IMR-90 (cell line): ENCODE results near the gene THADA. TPM values are rescaled to one million over a fixed set of nuclear protein-coding genes. Genes with fewer than 3 reads are reported as not detected.

Experiments
- ATAC-seq: fragments of 200-7000 bp; cut with Tn5 transposase; 2 replicates; pipeline ENCODE4 v1.9.1; 2020; ENCODE audit warnings: low read depth, mild to moderate bottlenecking, moderate library complexity
- BruUV-seq: library from RNA; stranded (reverse); fragments of 400-500 nt; replicated peaks from 2 replicates; lab custom pipeline; 2021; lab: Mats Ljungman, UMichigan
- CTCF ChIA-PET: fragments of 300-600 bp; formaldehyde crosslinking; extraction: SDS; loops from one replicate; lab custom pipeline; 2021; ENCODE audit warnings: antibody characterized with exemption; lab: Yijun Ruan, JAX
- POLR2A ChIA-PET: fragments of 300-600 bp; sonication (Branson Sonifier 250); formaldehyde crosslinking; loops from one replicate; lab custom pipeline; 2022; ENCODE audit warnings: antibody characterized with exemption; ENCODE audit not compliant: unreplicated experiment; lab: Charles Lee
- DNase-seq: peaks from one replicate; pipeline ENCODE4 v3.0.0; 2013
- H2AFZ ChIP-seq: replicated peaks from 2 replicates; pipeline ENCODE3; 2013; ENCODE audit warnings: low read length, mild to moderate bottlenecking; ENCODE audit not compliant: poor library complexity
- H2AK5ac ChIP-seq: 2 replicates; pipeline ENCODE4 v1.6.1; 2013; ENCODE audit warnings: low read depth, low read length, inconsistent platforms
- H2AK9ac ChIP-seq: replicated peaks from 2 replicates; pipeline ENCODE3; 2013; ENCODE audit warnings: mild to moderate bottlenecking, low read depth, low read length, moderate library complexity; ENCODE audit not compliant: poor library complexity
- H2BK120ac ChIP-seq: 2 replicates; pipeline ENCODE4 v1.6.1; 2013; ENCODE audit warnings: low read depth, low read length, inconsistent platforms
- H2BK15ac ChIP-seq: 3 replicates; pipeline ENCODE4 v1.6.1; 2013; ENCODE audit warnings: low read depth, low read length, inconsistent platforms
- H2BK20ac ChIP-seq: 2 replicates; pipeline ENCODE4 v1.6.1; 2013; ENCODE audit warnings: low read depth, mild to moderate bottlenecking, inconsistent platforms, low read length, moderate library complexity
- H2BK5ac ChIP-seq: 2 replicates; pipeline ENCODE4 v1.6.1; 2013; ENCODE audit warnings: mild to moderate bottlenecking, low read depth, low read length, inconsistent platforms; ENCODE audit not compliant: poor library complexity, severe bottlenecking
- H3K14ac ChIP-seq: replicated peaks from 2 replicates; pipeline ENCODE4 v1.6.1; 2013; ENCODE audit warnings: low read depth, low read length, inconsistent platforms
- H3K18ac ChIP-seq: 2 replicates; pipeline ENCODE4 v1.6.1; 2013; ENCODE audit warnings: low read depth, low read length, control low read depth
- H3K23ac ChIP-seq: 2 replicates; pipeline ENCODE4 v1.6.1; 2013; ENCODE audit warnings: low read depth, low read length, inconsistent platforms
- H3K27ac ChIP-seq: 2 replicates; pipeline ENCODE4 v1.5.1; 2013; ENCODE audit warnings: mild to moderate bottlenecking, control low read depth, low read length; ENCODE audit not compliant: insufficient read depth
- H3K27me3 ChIP-seq: 2 replicates; pipeline ENCODE4 v1.6.1; 2013; ENCODE audit warnings: low read length; ENCODE audit not compliant: control insufficient read depth, insufficient read depth
- H3K36me3 ChIP-seq: 2 replicates; pipeline ENCODE4 v1.6.1; 2013; ENCODE audit warnings: low read length, mixed read lengths; ENCODE audit not compliant: control insufficient read depth, insufficient read depth
- H3K4ac ChIP-seq: 2 replicates; pipeline ENCODE4 v1.6.1; 2013; ENCODE audit warnings: low read depth, low read length, inconsistent platforms
- H3K4me1 ChIP-seq: 2 replicates; pipeline ENCODE4 v1.6.1; 2013; ENCODE audit warnings: low read length, mixed read lengths; ENCODE audit not compliant: control insufficient read depth, insufficient read depth
- H3K4me2 ChIP-seq: 2 replicates; pipeline ENCODE4 v1.6.1; 2013; ENCODE audit warnings: low read depth, mild to moderate bottlenecking, control low read depth, low read length, moderate library complexity
- H3K4me3 ChIP-seq: 2 replicates; pipeline ENCODE4 v1.5.1; 2013; ENCODE audit warnings: low read depth, mild to moderate bottlenecking, control low read depth, low read length, moderate library complexity; ENCODE audit not compliant: insufficient read depth
- H3K56ac ChIP-seq: 2 replicates; pipeline ENCODE4 v1.6.1; 2013; ENCODE audit warnings: low read length, inconsistent platforms; ENCODE audit not compliant: insufficient read depth; ENCODE audit errors: extremely low read depth
- H3K79me1 ChIP-seq, 2 experiments: 2 replicates each; pipeline ENCODE4 v1.6.1; 2013; ENCODE audit warnings: low read length in 2 of 2, inconsistent platforms in 1 of 2, low read depth in 1 of 2
- H3K9ac ChIP-seq: 2 replicates; pipeline ENCODE4 v1.6.1; 2013; ENCODE audit warnings: low read depth, low read length, control low read depth
- H3K9me1 ChIP-seq: 2 replicates; pipeline ENCODE4 v1.6.1; 2013; ENCODE audit warnings: low read length, inconsistent platforms; ENCODE audit not compliant: insufficient read depth
- H3K9me3 ChIP-seq: 2 replicates; pipeline ENCODE4 v1.6.1; 2013; ENCODE audit warnings: low read length; ENCODE audit not compliant: control insufficient read depth, insufficient read depth
- H4K20me1 ChIP-seq: 2 replicates; pipeline ENCODE4 v1.6.1; 2013; ENCODE audit warnings: low read length, inconsistent platforms; ENCODE audit not compliant: insufficient read depth
- H4K5ac ChIP-seq: 2 replicates; pipeline ENCODE4 v1.6.1; 2013; ENCODE audit warnings: mild to moderate bottlenecking, low read depth, low read length, control low read depth
- H4K8ac ChIP-seq, 2 experiments: 2 replicates each; pipeline ENCODE4 v1.6.1; 2013; ENCODE audit warnings: low read depth in 2 of 2, low read length in 2 of 2, control low read depth in 1 of 2, inconsistent platforms in 1 of 2
- H4K91ac ChIP-seq: 2 replicates; pipeline ENCODE4 v1.6.1; 2013; ENCODE audit warnings: low read depth, low read length, inconsistent platforms; ENCODE audit not compliant: insufficient read depth
- SMC3 ChIP-seq: fragments of 150-350 bp; IDR thresholded peaks from 2 replicates; pipeline ENCODE4 v1.6.1; 2016; ENCODE audit warnings: low read depth, mild to moderate bottlenecking, antibody characterized with exemption, low read length, moderate library complexity
- WGBS, 2 experiments: methylation state at CpG; one replicate each; pipeline versions ENCODE4 v1.1.5 to v1.1.7; 2013; ENCODE audit warnings: missing lambda C conversion rate in 2 of 2; ENCODE audit not compliant: insufficient read length in 1 of 2; ENCODE audit errors: extremely low coverage in 2 of 2; 5-methylcytosine and 5-hydroxymethylcytosine counted together
- dilution Hi-C: fragments of 300-500 bp; cut with HindIII; formaldehyde crosslinking; loops from one replicate; pipeline ENCODE4 v1.14.3; 2018; ENCODE audit warnings: low sequenced_read_pairs; ENCODE audit not compliant: unreplicated experiment
- in situ Hi-C: fragments of 300-500 bp; cut with MboI; formaldehyde crosslinking; loops from 3 replicates; pipeline ENCODE4 v1.14.3; 2019; ENCODE audit warnings: low sequenced_read_pairs, inconsistent platforms, mixed read lengths
- intact Hi-C: fragments of 100-400 bp; cut with micrococcal nuclease; formaldehyde crosslinking; loops from 2 replicates; pipeline ENCODE4 v1.10.0; 2022
- polyA plus RNA-seq, 3 experiments: library from polyadenylated mRNA; depleted of rRNA; stranded (reverse); fragments of >200 nt; gene quantifications; 2 replicates each; pipeline ENCODE4 v1.2.3, GENCODE V29; 2012; ENCODE audit warnings: low replicate concordance in 1 of 3
- total RNA-seq: library from RNA; depleted of rRNA; stranded (reverse); fragments of >200 nt; gene quantifications from 2 replicates; pipeline ENCODE4 v1.2.3, GENCODE V29; 2012

THADA gene
- total and polyA plus RNA-seq, 2 of the 4 experiments (the other 2 are of a cell fraction) = 10.5 to 21.3 TPM

GRCh38 chr2:43289331-43289730, 306.5 kb downstream of the THADA start:
- H2AFZ ChIP-seq = no peak overlapping the region
- no peak overlapping the region for H3K4me2 ChIP-seq
- H2BK5ac ChIP-seq = no peak overlapping the region
- H3K9ac ChIP-seq = no peak overlapping the region
- H2BK120ac ChIP-seq = no peak overlapping the region
- no peak overlapping the region for H2BK15ac ChIP-seq
- H3K18ac ChIP-seq = no peak overlapping the region
- dilution Hi-C loops (no loop called here), in situ Hi-C loops (no loop called here), intact Hi-C loops (loop anchor here (2.0 kb wide), 1 partner anchor 15 kb away; no protein-coding TSS in a partner anchor)
- H3K9me1 ChIP-seq = peaks cover 3% of the 10 kb centered on the region
- no TSS peak for BruUV-seq
- H3K14ac ChIP-seq = no peak overlapping the region
- POLR2A ChIA-PET = no interaction called here
- no peak overlapping the region for H4K8ac ChIP-seq
- no peak overlapping the region for H4K91ac ChIP-seq
- peaks cover 3% of the 10 kb centered on the region; the same call in 1 of the 2 replicates for H4K20me1 ChIP-seq
- H3K27me3 ChIP-seq = no peaks in the 10 kb centered on the region
- no peak for TF ChIP-seq SMC3
- H3K9me3 ChIP-seq = peaks cover 5% of the 10 kb centered on the region
- no peak overlapping the region for H4K5ac ChIP-seq
- peaks cover 5% of the 10 kb centered on the region for H3K36me3 ChIP-seq
- H3K4me3 ChIP-seq = no peak overlapping the region
- no peak overlapping the region for H2BK20ac ChIP-seq
- ATAC-seq (no peak), DNase-seq (no peak)
- 100% methylated on average over 1 of the region's 4 CpGs; no CpG with 5 or more reads in 1 of the 2 experiments for WGBS, 2 experiments
- no peak overlapping the region for H3K23ac ChIP-seq
- no peak overlapping the region for H3K27ac ChIP-seq
- no peak overlapping the region for H3K4ac ChIP-seq
- H3K4me1 ChIP-seq = peaks cover 7% of the 10 kb centered on the region
- CTCF ChIA-PET = no interaction called here
- H2AK9ac ChIP-seq = no peak overlapping the region
- H3K56ac ChIP-seq = no peak overlapping the region
- H3K79me1 ChIP-seq = peaks cover 0 to 3% of the 10 kb centered on the region in 2 experiments; a peak in 1 of 4 replicates
- no peak overlapping the region for H2AK5ac ChIP-seq
